Measurements from ENCODE around the gene MAP3K6. TPM values are rescaled to one million over a fixed set of nuclear protein-coding genes. Genes with fewer than 3 reads are reported as not detected.

MAP3K6 gene
- total RNA-seq, 2 donors from 2014 or later: 31.3 to 42.1 TPM

- DNase-seq (ENCODE audit: low spot score): peak; percentile 94
- Histone ChIP-seq H3K4me3 (peak overlapping the region; percentile 72 to 79), H3K27ac (peak overlapping the region; percentile 99), H3K27me3 (no peaks in the 10 kb centered on the region), H3K4me1 (peaks cover 0 to 44% of the 10 kb centered on the region in 2 donors), H3K36me3 (peaks cover 43% of the 10 kb centered on the region), H3K9me3 (no peaks in the 10 kb centered on the region)
- TF ChIP-seq CTCF (IDR thresholded peaks at IDR 0.05): peak in 1 of 2 donors; percentile 3
These were observed 1.2 kb downstream of the MAP3K6 start for GRCh38 chr1:27365372-27366112.

- TF ChIP-seq CTCF (IDR thresholded peaks at IDR 0.05): no peak
- H3K9me3 ChIP-seq: no peaks in the 10 kb centered on the region
- peak overlapping the region; percentile 72 to 79 for H3K4me3 ChIP-seq
- no peak for DNase-seq (ENCODE audit: low spot score)
- no peaks in the 10 kb centered on the region for H3K27me3 ChIP-seq
- H3K36me3 ChIP-seq: peaks cover 48% of the 10 kb centered on the region
- H3K4me1 ChIP-seq: peaks cover 0 to 44% of the 10 kb centered on the region in 2 donors
- H3K27ac ChIP-seq: peak overlapping the region; percentile 99
These were observed 1.9 kb downstream of the MAP3K6 start for GRCh38 chr1:27364696-27365371.

- no peak for TF ChIP-seq CTCF (IDR thresholded peaks at IDR 0.05)
- DNase-seq (ENCODE audit: low spot score): no peak
- peaks cover 56% of the 10 kb centered on the region for H3K36me3 ChIP-seq
- peaks cover 0 to 39% of the 10 kb centered on the region in 2 donors for H3K4me1 ChIP-seq
- H3K27me3 ChIP-seq: no peaks in the 10 kb centered on the region
- H3K9me3 ChIP-seq: no peaks in the 10 kb centered on the region
- no peak overlapping the region for H3K27ac ChIP-seq
- H3K4me3 ChIP-seq: no peak overlapping the region
These were observed 2.7 kb downstream of the MAP3K6 start for GRCh38 chr1:27363766-27364695.

- Histone ChIP-seq H3K4me3 (no peak overlapping the region), H3K9me3 (no peaks in the 10 kb centered on the region), H3K27ac (no peak overlapping the region), H3K36me3 (peaks cover 80% of the 10 kb centered on the region), H3K4me1 (peaks cover 0 to 28% of the 10 kb centered on the region in 2 donors), H3K27me3 (no peaks in the 10 kb centered on the region)
- no peak for DNase-seq (ENCODE audit: low spot score)
- no peak for TF ChIP-seq CTCF (IDR thresholded peaks at IDR 0.05)
These were observed 5.2 kb downstream of the MAP3K6 start for GRCh38 chr1:27361553-27361952.

GRCh38 chr1:27361044-27361402 is 5.7 kb downstream of the MAP3K6 start:
- Histone ChIP-seq H3K9me3 (no peaks in the 10 kb centered on the region), H3K36me3 (peaks cover 86% of the 10 kb centered on the region), H3K4me3 (no peak overlapping the region), H3K27me3 (no peaks in the 10 kb centered on the region), H3K4me1 (peaks cover 0 to 28% of the 10 kb centered on the region in 2 donors), H3K27ac (no peak overlapping the region)
- TF ChIP-seq CTCF (IDR thresholded peaks at IDR 0.05): no peak
- DNase-seq (ENCODE audit: low spot score): no peak
